Left forelimb (tissue), 1 donor: ENCODE results near the gene SLC37A1.

Experiments used
- DNase-seq: peaks from one replicate; pipeline ENCODE4 v3.0.0-alpha.2; 2018; ENCODE audit warnings: low spot score

The SLC37A1 gene

DNA sequence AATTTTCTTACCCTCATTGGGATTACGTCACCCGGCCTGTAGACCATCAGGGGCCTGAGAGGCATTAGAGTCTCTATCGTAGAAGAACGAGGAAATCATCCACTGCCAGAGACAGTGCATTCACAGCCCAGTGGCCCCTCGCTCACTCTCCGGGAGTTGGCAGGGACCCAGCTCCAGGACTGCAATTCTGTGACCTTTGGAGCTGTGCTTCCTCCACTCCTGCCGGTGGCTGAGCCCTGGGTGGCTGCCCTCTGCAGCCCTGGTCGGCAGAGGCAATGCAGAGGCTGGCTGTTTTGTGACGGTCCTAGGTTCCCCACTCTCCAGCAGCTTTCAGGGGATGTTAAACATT lies 12.7 kb downstream of the SLC37A1 start:
- no peak for DNase-seq

DNA sequence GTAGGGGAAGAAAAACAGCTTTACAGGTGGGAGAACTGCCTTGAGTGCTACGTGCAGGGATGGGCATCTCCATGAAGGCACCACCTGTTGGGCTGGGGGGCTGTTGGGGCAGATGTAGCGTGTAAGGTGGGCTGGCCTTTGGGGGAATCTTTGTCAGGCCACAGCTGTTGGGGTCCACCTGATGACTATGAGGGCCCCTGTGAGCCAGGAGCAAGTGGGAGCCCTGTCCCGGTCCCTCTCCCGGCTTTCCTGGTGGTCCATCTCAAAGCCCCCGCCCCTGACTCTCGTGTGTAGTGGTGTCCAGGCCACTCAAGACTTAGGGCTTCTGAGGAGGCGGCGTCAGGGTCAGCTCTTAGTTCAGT lies 13.5 kb downstream of the SLC37A1 start:
- no peak for DNase-seq

DNA sequence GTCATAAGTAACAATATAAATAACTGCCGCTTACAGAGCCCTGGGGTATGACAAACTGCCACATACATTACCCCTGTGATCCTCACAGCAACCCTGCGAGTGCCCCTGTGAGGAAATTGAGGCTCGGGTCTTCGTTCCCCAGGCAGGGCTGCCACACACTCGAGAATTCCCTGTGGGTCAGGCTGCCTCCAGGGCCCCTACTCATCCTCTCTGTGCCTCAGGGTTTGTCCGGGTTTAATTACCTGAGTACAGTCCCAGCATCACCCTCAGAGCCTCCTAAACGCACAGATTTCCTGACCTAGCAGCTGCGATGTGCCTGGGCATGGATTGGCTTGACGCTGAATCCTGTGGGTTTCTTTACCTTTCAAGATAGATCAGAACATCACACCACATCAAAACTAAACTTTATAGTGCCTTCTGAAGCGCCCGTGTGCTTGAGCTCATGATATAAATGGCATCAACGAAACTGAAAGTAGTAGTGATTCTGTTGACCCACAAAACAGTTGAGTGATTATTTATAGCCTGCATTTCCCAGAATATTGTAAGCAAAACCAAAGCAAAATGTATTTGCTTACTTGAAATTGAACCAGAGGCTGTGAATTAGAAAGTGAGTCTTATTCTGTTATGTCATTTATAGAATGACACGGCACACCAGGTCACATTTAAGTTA lies 14.0 kb downstream of the SLC37A1 start:
- no peak for DNase-seq

DNA sequence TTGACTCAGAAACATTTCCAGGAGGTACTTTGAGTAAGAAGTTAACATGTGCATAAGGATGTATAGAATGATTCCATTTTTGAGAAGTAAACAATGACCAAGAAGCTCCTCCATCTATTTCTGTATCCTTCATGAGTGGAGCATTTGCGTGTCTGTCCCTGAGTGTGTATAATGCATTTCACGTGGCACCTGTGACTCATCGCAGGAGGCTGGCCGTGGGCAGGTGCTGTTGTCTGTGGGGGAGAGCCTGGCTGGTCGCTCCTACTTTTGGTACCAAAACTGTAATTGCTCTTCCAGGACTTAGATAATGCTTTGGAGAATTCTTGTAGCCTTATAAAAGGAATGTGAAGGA lies 16.5 kb downstream of the SLC37A1 start:
- DNase-seq = no peak

DNA sequence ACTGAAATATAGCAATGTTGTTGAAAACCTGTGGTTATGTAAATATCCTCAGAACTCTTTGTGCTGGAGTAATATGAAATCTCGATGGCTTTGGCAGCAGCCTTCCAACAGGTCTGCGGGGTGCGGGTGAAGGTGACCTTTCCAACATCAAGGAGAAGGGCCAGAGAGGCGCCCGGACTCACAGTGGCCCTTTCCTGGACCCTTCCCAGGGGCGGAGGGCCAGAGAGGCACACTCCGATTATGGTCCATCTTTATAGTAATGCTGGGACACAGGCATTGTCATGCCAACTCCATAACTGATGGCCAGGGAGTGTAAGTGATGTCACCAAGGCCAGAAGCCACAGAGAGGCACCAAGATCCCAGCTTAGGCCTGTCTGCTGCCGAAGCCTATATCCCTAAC lies 18.1 kb downstream of the SLC37A1 start:
- no peak for DNase-seq

DNA sequence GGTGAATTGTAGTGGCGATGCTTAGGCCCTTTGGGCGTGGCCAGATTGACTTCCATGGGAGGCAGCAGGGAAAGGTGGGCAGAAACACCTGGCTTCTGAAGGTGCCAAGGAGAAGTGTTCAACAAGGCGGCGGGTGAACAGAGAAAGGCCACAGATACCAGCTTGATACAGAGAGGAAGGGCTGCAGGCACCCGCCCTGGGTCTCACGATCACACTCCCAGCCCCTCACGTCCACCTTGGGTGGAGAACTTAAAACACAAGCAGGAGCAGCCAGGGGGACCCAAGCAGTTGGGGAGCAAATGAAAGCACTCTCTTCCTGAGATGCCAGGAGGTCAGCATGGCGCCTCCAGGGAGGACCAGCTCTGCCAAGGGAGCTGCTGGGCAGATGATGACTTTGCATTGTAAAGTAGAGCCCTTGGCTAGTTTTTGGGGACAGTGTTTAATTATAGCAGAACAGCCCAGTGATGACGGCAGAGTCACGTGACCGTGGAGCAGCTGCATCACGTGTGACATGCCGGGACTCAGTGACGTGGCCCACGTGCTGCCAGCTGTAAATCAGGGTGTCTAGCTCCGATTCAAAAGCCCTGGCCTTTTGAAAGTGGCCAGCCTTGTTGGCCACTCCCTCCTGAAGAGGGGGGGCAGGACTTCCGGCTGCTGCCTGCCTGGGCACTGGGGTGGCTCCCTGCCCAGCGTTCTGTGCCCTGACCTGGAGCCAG lies 19.0 kb downstream of the SLC37A1 start:
- no peak for DNase-seq

DNA sequence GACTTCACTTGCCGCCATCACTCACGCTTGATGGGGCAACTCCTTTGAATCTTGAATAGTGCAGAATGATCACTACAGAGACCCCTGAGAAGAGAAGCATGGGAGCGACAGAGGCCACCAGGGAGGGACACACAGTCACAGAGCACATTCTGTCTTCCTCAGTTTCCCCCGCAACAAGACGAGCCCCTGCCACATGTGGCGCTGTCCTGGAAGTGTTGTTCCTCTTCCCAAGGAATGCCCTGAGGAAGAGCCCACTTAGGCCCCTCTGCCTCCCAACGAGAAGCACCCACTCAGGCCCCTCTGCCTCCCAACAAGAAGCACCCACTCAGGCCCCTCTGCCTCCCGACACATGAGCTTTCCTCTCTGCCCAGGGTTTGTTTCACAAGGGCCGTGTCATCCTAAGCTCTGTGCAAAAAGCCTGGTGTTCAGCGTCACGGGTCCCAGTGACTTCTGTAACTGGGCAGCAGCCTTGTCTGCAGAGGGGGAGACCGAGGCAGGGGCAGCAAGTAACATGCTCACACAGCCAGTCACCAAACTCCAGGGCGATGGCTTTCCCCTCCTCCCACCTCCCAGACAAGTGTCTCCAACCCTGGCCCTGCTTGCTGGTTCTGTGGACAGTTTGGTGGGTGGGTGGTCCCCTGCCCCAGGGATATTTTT lies 19.8 kb downstream of the SLC37A1 start:
- DNase-seq = no peak

DNA sequence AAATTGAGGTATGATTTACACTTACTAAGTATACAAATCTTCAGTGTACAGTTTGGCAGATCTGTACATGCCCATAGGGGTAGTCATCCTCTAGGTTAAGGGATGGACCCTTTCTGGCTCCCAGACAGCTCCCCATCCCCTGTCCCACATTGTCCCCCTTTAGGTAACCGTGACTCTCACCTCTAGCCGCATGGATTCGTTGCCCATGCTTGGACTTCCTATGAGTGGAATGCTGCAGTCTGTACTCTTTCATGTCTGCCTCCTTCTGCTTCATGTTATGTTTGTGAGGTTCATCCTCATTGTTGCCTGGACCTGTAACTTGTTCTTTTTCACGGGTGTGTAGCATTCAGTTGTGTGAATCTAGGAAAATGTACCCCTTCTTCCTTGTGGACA lies 20.3 kb downstream of the SLC37A1 start:
- DNase-seq = no peak

DNA sequence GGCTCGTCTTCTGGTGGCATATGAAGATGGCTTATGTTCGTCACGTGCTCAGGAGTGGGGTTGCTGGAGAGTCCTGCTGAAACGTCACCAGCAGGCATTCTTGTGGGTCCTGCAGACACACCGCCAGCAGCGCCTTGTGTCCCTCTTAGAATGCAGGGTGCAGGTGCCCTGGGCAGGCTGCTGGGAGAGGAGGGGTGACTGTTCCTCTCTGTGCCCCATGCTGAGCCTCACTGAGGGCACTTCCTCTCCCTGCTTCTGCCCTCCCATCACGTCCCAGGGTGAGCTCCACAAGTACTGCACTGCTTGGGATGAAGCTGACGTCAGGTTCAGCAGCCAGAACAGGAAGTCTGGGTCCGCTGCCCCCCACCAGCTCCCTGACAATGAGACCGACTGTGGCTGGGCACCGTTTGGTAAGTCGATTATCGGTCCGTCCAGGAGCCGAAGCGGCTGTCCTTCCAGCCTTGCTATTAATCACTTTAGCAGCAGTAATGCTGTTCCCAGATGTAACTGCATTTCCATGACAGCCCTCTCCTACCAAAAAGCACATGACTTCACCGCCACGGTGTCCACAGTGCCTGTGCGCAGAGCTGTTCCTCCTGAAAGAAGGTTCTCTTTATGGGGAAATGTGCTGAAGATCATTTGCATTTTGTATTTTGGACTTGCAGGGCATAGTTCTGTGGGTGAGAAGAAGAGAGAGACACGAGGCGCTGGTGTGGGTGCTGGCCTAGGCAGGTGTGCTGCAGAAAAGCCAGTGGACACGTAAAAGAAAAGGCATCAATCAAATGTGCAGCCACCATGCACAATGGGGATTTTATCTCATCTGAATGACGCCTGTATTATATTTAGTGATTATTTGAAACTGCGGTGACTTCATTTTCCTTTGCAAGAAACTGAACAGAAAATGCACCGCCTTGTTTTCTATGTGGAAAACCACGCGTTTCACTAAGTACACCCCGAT lies 21.0 kb downstream of the SLC37A1 start:
- peak; percentile 71 for DNase-seq

DNA sequence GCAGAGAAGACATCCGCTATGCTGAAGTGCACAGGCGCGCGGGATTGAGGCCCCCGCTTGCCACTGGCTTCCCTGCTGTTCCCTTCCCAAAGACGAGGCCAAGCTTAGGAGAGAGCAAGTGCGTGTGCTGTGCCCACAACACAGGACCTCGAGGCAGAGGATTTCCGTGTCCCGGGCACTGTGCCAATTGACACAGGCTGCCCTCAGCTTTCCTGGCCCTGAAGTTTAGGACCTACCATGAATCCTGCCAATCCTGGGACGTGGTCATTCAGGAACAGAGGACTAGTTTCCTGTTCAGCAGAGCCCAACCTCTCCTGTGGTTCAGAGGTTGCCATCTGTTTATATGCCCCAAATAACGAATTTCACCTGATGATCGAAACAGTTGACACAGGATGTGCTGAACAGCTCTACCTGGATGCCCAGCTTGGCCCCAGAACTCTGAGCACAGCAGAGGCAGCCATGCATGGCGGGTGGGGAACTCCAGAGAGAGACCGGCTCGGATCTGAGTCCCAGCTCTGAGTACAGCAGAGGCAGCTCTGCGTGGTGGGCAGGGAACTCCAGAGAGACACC lies 22.0 kb downstream of the SLC37A1 start:
- no peak for DNase-seq

DNA sequence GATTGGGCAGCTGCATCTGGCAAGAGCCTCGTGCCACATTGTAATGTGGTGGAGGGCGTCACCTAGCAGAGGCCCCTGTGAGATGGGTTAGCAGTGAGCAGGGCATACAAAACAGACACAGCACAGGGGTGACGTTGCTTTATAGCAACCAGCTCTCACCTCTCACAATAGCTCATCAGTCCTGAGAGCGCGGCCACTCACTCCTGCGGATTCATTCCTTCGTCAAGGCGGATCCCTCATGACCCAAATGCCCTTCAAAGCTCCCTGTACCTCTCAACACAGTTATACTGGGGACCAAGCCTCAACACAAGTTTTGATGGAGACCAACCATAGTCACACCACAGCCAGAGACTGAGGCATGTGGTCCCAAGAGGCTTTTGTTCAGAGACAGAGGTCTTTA lies 22.9 kb downstream of the SLC37A1 start:
- DNase-seq = no peak

DNA sequence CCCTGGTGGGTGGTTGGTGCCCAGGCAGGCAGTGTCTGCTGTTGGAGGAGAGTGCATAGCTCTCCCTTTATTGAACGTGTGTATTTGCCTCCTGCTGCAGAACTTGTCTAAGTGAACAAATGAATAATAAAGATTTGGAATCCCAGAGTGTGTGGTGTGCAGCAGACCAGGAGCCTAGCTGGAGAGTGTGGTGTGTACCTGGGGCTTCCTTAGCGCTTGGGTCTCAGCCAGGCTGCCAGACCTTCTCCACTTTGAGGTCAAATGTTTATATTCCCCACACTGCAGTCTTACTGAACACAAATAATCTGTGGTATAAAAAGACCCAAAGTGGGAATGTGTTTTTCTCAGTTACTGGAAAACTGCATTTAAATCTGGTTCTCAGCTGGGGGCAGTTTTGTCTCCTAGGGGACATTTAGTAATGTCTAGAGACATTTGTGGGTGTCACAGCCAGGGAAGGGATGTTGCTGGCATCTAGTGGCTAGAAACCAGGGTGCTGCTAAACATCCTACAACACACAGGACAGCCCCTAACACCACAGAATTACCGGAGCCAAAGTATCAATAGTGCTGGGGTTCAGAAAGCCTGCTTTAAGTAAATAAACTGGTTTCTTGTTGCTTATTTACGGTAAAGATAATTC lies 23.6 kb downstream of the SLC37A1 start:
- DNase-seq = no peak

DNA sequence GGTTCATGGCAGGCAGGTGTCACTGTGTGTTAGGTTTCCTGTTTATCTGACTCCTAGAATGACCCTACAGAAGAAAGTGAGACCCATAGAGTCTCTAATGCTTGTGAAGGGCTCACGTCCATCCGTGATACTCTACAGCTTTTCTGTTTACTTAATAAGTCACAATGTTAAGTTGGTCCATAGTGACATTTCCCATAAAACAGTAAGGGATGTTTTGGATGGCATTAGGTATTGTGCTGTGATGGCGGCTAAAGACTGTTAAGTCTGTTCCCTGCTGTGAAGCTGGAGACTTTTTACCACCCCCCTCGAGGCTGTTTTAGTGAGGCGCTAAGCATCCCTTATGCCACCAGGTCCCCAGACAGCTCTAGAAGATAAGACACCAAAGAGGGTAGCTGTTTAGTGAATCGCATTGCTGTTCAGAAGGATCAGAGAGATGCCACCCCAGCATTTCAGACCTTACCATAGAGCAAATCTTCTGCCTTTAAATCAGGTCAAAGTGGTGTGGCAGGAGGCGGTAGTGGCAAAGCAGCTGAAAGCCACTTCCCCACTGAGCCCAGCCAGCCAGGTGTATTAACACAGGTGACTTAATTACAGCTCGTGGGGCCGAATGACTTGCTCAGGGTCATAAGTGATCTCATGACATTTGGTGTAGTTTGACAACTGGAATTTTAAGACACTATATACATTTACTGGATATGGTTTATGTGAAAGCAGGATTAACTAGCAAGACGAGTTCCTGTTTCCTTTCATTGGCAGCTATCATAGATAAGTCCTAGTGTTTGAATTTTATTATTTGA lies 25.0 kb downstream of the SLC37A1 start:
- DNase-seq = no peak

DNA sequence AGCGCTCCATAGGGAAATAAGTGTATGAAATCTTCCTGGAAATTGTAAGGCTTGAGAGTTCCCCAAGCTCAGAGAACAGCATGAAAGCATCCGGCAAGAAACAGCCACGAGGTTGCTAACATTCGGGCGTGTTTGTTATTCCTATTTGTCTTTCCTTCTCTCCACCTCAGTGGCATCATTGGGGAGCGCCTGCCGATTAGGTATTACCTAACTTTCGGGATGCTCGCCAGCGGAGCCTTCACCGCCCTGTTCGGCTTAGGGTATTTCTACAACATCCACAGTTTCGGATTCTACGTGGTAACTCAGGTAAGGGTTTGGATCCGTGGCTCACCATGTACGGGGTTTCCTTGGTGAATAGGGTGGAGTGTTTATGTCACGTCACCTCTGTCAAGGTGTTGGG lies 25.7 kb downstream of the SLC37A1 start:
- DNase-seq = no peak

DNA sequence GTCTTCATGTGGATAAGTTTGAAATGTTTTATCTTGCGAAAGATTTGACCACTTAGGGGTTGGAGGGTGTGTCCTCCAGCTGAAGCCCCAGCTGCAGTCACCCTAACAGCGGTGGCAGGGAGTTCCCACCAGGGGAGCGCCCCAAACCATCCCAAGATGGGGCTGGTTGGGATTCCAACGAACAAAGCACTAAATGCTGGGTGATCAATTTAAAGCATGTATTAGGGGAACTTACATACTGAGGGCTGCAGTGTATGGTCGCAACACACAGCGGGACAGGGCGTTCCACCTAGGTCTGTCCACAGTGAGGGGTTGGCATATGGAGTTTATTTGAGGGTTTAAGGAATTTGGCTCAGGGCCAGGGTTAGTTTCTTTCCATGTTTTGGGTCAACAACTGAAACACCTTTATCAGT lies 26.3 kb downstream of the SLC37A1 start:
- DNase-seq = no peak

DNA sequence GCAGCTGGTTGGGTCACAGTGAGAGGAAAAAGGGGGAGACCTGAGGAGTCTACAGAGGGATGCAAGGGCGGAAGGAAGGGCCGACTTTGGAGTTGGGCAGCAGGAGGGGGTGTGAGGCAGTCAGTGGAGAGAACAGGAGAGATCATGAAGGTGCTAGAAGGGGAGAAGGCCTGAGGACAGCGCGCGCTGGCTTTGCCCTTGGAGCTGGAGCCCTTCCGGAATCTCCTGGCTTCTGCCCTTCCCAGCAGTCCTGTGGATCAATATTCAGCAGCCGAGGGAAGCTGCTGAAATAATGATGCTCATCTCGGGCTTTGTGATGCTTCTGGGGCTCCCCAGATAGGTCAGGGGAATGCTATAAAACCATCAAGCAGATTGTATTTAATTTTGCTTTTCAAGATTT lies 26.7 kb downstream of the SLC37A1 start:
- DNase-seq = no peak

DNA sequence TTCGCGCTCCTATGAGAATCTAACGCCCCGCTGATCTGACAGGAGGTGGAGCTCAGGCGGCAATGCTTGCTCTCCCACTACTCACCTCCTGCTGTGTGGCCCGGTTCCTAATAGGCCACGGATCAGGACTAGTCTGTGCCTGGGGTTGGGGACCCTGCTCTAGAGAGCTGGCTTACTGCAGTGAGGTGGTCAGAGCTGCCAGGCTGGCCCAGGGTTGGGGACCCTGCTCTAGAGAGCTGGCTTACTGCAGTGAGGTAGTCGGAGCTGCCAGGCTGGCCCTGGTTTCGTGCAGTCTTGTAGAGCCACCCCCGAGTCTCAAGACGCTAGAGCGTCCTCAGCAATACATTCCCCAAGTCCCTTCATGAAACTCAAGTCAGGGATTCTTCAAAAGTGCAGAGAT lies 27.5 kb downstream of the SLC37A1 start:
- no peak for DNase-seq

DNA sequence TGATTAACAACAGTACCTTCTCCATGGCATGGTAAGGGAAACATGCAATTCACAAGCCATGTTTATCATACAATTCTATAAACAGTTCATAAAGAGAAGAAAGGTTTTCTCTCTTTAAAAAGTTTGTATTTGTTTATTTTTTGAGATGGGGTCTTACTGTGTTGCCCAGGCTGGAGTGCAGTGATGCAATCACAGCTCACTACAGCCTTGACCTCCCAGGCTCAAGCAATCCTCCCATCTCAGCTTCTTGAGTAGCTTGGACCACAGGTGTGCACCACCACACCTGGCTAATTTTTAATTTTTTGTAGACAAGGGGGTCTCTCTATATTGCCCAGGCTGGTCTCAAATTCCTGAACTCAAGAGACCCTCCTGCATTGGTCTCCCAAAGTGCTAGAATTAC lies 28.0 kb downstream of the SLC37A1 start:
- DNase-seq = no peak

DNA sequence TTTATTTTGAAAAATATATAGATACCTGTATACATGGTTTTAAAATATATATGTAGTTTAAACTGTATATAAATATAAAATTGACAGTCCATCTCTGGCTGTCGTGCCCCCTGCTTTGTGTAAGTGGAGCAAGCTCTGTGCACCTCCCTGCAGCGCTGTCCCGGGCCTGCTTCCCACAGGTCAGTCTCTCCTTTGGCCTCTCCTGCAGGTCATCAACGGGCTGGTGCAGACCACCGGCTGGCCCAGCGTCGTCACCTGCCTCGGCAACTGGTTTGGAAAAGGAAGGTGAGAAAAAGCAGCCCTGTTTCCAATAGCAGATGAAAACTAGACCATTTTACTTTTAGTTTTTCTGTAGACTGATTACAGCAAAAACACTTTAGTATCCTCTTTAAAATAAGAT lies 28.5 kb downstream of the SLC37A1 start:
- DNase-seq = no peak

DNA sequence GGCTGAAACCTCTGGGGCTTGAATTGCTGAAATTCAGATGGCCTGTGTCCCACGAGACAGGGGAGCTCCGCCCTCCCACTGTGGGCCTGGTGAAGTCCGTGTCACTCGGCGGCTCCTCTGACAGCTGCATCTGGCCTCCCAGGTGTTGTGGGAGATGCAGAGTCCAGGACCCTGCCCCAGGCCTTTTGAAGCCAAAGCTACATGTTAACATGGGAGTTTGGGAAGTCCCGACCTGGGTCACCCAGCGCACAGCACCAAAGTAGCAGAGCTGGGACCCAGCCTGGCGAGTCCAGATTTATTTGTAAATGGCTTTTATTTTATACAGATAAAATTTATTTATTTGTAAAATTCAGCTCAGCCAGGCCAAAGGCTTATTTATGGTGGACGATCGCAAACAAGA lies 28.9 kb downstream of the SLC37A1 start:
- no peak for DNase-seq
